Measurements from ENCODE around the gene SMIM27. TPM values are rescaled to one million over a fixed set of nuclear protein-coding genes. Genes with fewer than 3 reads are reported as not detected.

Gene SMIM27
- total RNA-seq, 1 experiment from 2014 or later = 13.6 TPM

- peaks cover 88% of the 10 kb centered on the region for H3K36me3 Mint-ChIP-seq
- H3K9me3 Mint-ChIP-seq = peaks cover 72% of the 10 kb centered on the region
- H3K4me3 Mint-ChIP-seq = no peak overlapping the region
- no peak for DNase-seq (ENCODE audit: low spot score)
- ATAC-seq = no peak
- CTCF ChIA-PET = no interaction called here
- H3K27me3 Mint-ChIP-seq (ENCODE audit: low read depth) = no peaks in the 10 kb centered on the region; the same call in 1 of the 2 replicates
- H3K27ac Mint-ChIP-seq = no peak overlapping the region
- H3K4me1 Mint-ChIP-seq = no peaks in the 10 kb centered on the region
- TF ChIP-seq, protein P1, sequence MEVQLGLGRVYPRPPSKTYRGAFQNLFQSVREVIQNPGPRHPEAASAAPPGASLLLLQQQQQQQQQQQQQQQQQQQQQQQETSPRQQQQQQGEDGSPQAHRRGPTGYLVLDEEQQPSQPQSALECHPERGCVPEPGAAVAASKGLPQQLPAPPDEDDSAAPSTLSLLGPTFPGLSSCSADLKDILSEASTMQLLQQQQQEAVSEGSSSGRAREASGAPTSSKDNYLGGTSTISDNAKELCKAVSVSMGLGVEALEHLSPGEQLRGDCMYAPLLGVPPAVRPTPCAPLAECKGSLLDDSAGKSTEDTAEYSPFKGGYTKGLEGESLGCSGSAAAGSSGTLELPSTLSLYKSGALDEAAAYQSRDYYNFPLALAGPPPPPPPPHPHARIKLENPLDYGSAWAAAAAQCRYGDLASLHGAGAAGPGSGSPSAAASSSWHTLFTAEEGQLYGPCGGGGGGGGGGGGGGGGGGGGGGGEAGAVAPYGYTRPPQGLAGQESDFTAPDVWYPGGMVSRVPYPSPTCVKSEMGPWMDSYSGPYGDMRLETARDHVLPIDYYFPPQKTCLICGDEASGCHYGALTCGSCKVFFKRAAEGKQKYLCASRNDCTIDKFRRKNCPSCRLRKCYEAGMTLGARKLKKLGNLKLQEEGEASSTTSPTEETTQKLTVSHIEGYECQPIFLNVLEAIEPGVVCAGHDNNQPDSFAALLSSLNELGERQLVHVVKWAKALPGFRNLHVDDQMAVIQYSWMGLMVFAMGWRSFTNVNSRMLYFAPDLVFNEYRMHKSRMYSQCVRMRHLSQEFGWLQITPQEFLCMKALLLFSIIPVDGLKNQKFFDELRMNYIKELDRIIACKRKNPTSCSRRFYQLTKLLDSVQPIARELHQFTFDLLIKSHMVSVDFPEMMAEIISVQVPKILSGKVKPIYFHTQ (CRISPR knock-in tag; IDR thresholded peaks at IDR 0.05) = no peak
- TF ChIP-seq FOXK1 (CRISPR knock-in tag; IDR thresholded peaks at IDR 0.05) (no peak), KAT7 (CRISPR knock-in tag; IDR thresholded peaks at IDR 0.05; ENCODE audit: borderline replicate concordance) (no peak), E2F4 (CRISPR knock-in tag; IDR thresholded peaks at IDR 0.05; ENCODE audit: borderline replicate concordance, low read depth) (no peak), E2F1 (CRISPR knock-in tag; IDR thresholded peaks at IDR 0.05) (no peak), ZSCAN18 (CRISPR knock-in tag; IDR thresholded peaks at IDR 0.05) (no peak), GRHL2 (CRISPR knock-in tag; IDR thresholded peaks at IDR 0.05; ENCODE audit: insufficient replicate concordance, severe bottlenecking) (no peak), ZNF219 (CRISPR knock-in tag; IDR thresholded peaks at IDR 0.05; ENCODE audit: borderline replicate concordance) (no peak), TCF7 (CRISPR knock-in tag; IDR thresholded peaks at IDR 0.05; ENCODE audit: low read depth) (no peak), ELF4 (CRISPR knock-in tag; IDR thresholded peaks at IDR 0.05; ENCODE audit: low read depth) (no peak), NFYB (CRISPR knock-in tag; conservative IDR thresholded peaks at IDR 0.05; ENCODE audit: low read depth) (no peak), ZNF532 (CRISPR knock-in tag; IDR thresholded peaks at IDR 0.05; ENCODE audit: borderline replicate concordance) (no peak), NFE2L1 (CRISPR knock-in tag; IDR thresholded peaks at IDR 0.05) (no peak), JUN (CRISPR knock-in tag; IDR thresholded peaks at IDR 0.05) (no peak)
- TF ChIP-seq, protein P2, sequence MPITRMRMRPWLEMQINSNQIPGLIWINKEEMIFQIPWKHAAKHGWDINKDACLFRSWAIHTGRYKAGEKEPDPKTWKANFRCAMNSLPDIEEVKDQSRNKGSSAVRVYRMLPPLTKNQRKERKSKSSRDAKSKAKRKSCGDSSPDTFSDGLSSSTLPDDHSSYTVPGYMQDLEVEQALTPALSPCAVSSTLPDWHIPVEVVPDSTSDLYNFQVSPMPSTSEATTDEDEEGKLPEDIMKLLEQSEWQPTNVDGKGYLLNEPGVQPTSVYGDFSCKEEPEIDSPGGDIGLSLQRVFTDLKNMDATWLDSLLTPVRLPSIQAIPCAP (CRISPR knock-in tag; IDR thresholded peaks at IDR 0.05) = no peak
- TF ChIP-seq, protein P3, sequence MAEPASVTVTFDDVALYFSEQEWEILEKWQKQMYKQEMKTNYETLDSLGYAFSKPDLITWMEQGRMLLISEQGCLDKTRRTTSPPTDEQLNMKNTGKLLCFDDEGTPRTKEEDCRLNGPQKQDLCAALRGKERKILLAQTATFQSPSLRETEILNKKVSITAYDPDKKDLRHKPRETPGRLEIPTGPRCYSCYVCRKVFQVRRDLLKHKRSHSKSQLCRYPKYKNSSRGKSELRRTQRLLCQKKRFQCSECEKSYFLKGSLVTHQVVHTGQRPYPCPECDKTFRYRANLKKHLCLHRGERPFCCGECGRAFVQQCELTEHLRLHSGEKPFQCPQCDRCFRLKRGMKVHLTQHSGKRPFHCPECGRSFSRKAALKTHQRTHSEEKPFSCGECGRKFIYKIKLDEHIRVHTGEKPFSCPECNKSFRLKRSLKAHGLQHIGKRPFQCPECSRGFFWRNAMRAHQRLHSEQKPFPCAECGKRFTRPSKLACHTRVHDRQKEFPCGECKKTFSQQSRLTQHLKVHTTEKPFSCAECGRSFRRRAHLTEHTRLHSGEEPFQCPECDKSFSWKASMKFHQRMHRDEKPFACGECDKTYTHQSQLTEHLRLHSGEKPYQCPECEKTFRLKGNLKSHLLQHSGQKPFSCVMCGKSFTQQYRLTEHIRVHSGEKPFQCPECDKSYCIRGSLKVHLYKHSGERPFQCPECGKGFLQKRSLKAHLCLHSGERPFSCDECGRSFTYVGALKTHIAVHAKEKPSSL (CRISPR knock-in tag; conservative IDR thresholded peaks at IDR 0.05) = no peak
- POLR2A ChIA-PET = no interaction called here
Measured at GRCh38 chr9:32518276-32518675, 33.9 kb upstream of the SMIM27 start.

Data from WTC11 (cell line).